Fibroblast of peridontal ligament (primary cell): ENCODE results near the gene MPIG6B.
"Not testable (repeated sequence)": the region's sequence is repeated elsewhere in the genome, so short reads cannot be mapped to it uniquely, and the experiment has no call there.

ENCODE experiments used
- DNase-seq: peaks from one replicate; pipeline ENCODE4 v3.0.0-alpha.2; 2010; ENCODE audit errors: extremely low read depth

MPIG6B gene

DNA sequence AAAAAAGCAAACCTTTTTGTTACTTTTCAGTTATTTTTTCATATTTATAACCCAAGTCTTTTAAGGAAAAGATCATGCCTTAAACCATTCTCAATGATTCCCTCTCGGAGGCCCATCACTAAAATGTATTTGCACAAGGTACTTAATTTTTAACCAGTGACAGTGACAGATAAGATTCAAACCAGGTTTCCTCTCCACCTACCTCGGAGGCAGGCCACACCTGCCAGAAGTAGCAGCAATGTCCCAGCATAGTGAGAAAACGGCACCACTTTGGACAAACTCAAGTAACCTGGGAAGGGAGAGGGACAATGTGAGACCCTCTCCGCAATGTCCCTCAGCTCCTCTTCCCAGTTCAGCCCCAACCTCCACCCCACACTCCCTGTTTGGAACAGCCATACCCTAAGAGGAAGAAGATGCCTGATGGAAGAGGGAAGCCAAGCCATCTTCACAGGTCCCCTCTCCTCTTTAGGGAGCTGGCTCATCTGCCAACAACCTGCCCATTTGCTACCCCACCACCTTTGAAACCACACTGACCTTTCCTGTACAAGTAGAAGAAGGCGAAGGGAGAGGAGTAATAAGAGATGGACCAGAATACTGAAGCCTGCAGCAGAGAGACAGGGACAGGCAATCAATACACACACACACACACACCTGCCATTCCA, 22.3 kb upstream of the MPIG6B start:
- no peak for DNase-seq

DNA sequence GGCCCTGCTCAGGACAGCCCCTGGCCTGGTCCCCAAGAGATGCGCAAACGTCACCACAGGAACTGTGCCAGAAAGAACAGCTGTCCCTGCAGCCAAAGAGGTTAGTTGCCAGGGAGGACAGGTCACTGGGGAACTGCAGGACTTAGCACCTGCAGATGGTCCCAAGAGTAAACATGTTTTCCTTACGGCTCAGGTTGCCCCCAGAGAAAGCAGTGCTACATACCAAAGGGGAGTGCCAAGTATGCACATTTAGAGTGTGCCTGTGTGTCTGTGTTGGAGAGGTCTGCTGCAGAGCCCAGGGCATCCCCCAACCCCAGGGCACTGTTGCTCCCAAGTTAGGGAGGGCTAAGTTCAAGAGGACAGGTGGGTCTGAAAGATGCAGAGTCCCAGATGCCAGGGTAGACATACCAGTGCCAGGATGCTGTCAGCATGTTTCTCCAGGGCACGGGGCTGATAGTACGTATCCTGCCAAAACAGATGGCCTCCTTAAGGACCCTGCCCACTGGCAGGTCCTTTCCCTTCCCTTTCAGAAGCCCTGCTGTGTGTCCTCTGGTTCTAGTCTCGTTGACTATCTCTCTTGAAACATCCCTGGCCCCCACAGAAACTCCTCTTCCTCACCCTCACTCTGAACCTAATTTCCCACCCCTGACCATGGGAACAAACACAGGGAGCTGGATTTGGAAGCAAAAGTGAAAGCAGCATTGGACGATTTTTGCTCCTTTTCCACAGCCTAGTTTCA, 21.3 kb upstream of the MPIG6B start:
- DNase-seq, result peak; percentile 65

DNA sequence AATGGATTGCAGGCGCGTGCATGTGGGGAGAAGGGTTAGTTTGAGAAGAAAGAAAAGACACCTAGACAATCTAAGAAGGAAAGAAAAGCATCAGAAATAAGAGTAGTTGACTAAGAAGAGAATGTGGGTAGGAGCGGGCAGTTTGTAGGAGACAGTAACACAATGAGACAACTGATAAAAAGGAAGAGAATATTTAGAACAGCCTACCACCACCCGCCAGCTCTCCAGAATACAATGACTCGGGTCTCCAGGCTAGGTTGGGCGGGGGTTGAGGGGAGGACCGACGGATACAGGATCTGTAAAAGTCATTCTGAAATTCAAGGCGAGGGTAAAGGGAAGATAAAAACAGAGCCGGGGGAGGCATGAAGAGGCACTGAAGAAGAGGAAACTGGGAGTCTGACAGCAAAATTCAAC, 20.8 kb upstream of the MPIG6B start:
- no peak for DNase-seq

DNA sequence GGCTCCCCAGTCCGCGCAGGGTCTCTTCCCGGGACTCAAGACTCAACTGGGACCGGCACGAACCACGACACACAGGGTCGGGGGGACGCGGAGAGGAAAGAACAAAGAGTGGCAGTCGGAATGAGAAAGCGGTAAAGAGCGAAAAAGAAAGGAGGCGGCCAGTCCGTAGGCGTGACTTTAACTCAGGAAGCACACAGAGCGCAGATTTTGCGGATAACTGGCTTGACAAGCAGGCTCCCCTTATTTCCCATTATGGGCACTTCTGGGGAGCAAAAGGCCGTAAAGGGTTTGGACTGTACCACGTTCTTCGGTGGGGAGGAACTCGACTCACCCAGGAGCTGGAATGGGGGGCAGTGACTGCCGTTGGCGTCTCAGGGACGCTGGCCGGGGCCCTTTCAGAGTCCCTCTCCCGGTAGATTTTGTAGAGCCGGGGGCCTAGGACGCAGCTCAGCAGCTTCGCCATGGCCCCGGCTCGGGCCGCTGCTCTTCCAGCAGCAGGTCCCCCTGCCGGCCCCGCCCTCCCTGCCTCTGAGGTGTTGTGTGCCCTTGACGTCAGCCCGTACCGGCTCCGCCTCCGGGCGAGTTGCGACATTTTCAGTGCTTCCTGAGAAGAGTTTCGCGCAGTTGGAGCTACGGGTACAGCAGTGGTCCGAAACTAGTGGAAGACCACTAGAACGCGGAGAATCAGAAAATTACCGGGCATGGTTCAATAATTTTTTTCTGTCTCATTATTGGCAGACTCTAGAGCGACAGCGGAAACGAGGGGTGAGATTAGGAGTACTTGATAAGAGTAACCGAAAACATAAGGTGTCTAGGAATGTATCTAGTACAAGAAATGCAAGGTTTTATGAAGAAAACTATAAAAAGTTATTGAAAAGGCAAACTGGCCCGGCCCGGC, 20.1 kb upstream of the MPIG6B start, which contains the start of gene ABHD16A:
Gene ABHD16A (minus strand): TSS at position 506 of the 898 bp plus-strand sequence. CDS start 43 bp downstream, at position 463.
- peak; percentile 98 for DNase-seq

DNA sequence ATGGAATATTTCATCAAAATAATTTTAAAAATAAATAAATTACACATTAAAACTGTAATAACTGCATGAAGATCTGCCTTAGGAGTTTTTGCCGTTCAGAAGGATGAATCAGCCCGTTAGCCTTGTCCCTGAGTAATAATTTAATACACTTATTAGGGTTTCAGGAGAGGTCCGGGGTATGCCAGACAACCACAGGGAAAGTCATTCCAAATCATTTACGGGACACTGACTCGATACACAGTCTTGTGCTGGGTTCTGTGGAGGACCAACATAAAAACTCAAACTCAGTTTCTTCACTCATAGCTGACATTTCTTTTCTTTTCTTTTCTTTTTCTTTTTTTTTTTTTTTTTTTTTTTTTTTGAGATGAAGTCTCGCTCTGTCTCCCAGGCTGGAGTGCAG, 17.2 kb upstream of the MPIG6B start:
- no peak for DNase-seq

DNA sequence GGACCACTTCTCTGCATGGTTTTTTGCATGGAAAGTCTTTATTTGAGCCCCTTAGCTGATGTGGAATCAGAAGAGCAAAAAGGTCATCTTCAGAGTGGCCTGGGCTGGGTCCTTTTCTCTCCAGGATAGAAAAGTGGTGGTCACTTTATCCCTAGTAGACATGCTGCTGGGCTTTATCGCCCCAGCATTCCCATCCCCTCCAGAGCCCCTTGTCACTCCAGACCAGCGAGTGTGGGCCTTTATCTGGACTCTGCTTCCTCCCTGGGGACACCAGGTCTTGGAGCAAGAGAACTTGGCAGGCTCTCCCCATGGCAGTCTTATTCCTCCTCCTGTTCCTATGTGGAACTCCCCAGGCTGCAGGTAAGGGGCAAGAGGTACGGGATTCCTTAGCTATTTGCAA, 16.6 kb upstream of the MPIG6B start, which contains the start of gene LY6G6F:
Gene LY6G6F (plus strand): TSS at position 268 of the 400 bp plus-strand sequence. CDS start 41 bp downstream, at position 309.
- no peak for DNase-seq

DNA sequence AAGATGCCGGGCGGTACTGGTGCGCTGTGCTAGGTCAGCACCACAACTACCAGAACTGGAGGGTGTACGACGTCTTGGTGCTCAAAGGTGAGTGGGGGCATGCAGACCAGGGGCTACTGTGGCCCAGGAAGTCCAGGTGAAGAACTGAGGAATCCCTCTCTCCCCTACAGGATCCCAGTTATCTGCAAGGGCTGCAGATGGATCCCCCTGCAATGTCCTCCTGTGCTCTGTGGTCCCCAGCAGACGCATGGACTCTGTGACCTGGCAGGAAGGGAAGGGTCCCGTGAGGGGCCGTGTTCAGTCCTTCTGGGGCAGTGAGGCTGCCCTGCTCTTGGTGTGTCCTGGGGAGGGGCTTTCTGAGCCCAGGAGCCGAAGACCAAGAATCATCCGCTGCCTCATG, 15.5 kb upstream of the MPIG6B start:
- DNase-seq, result no peak

DNA sequence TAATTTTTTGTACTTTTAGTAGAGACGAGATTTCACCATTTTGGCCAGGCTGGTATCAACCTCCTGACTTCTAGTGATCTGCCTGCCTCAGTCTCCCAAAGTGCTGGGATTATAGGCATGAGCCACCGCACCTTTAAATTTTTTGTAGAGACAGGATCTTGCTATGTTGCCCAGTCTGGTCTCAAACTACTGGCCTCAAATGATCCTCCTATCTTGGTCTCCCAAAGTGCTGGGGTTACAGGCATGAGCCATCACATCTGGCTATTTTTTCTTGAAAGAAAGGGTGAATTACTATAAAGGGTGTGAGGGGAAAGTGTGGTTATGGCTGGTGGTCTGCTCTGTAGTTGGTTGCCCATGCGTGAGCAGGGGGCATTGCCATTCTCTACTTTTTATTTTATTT, 14.9 kb upstream of the MPIG6B start:
- DNase-seq, result no peak

DNA sequence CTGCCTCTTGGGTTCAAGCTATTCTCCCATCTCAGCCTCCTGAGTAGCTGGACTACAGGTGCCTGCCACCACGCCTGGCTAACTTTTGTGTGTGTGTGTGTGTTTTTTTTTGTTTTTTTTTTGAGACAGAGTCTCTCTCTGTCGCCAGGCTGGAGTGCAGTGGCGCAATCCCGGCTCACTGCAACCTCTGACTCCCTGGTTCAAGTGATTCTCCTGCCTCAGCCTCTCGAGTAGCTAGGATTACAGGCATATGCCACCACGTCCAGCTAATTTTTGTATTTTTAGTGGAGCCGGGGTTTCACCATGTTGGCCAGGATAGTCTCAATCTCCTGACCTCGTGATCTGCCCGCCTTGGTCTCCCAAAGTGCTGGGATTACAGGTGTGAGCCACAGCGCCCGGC, 14.0 kb upstream of the MPIG6B start:
- DNase-seq, result not testable (repeated sequence)

DNA sequence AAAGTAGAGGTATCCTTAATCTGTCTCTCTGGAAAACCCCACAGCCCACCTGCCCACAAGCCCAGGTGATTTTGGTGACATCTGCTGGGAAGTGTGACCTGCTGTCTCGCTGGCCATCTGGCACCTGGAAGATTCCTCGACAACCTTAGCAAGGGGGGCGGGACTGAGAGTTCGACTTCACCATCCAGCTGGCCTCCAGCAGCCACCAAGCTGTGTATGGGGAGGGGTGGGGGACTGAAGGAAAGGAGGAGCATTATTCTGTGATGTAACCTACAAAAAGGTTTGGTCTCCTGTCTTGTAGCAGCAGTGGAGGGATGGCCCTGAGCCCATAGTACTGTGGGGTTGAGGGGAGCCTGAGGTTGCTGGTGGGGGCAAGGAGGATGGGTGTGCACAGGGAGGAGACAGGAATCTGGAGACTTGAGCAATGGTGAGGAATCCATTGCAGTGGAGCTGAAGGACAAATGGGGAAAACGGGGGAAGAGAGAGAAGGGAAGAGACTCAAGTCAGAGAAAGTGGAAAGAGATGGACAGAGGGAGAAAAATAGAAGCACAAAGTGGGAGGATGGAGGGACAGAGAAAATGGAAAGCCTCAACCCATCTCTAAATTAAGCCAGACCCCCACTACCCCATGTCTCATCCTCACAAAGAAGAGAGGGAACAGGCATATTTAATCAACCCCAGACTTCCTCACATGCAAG, 12.5 kb upstream of the MPIG6B start:
- no peak for DNase-seq

DNA sequence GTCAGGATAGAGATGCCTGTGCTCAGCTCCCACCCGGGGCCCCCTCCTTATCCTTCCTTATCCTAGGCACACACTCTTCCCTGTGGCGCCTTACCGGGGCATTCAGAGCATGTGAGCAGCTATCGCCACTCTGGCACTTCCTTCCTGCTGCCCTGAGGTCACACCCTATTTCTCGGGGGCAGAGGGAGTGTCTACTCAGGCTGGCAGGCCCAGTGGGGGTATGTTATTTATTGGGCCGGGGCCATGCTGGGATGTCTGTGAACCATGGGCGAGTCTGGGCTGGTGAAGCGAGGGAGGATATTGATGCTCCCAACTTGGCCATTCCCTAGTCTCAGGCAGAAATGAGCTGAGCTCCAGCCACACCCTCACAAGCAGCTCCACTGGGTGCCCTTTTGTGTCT, 11.9 kb upstream of the MPIG6B start:
- DNase-seq, result no peak

DNA sequence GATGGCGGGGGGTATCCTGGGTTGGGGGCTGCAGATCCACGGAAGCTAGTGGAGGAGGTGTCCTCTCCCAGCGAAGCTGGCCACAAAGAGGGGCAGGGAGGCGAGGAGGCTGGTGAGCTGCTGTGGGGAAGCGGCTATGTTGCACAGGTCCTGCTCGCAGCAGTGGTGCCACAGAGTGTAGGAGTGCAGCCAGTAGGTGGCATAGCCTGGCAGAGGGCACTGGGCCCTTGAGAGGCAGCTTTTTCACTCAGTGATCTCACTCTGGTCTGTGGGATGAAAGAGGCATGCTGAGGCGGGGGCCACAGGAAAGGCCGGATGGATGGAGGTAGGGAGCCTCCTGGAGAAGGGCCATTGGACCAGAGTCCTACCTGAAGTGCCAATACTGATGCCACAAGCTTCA, 10.9 kb upstream of the MPIG6B start:
- DNase-seq, result no peak

DNA sequence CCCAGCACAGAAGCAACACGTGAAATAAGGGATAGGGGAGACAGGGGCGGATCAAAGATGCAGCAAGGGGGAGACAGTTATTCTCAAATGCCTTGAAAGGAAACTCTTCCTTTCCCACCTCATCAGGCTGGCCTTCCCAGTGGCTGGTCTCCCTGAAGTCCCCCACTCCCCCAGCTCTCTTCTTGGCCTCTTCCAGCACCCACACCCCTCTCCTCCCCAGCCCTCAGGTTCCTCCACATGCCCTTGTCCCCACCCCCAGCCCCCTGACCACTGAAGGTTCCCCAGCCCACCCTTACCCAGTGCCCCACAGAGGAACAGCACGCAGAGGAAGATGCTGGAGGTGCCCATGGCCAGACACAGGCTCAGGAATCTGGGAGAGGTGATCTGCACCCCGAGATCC, 9.7 kb upstream of the MPIG6B start:
- DNase-seq, result no peak

DNA sequence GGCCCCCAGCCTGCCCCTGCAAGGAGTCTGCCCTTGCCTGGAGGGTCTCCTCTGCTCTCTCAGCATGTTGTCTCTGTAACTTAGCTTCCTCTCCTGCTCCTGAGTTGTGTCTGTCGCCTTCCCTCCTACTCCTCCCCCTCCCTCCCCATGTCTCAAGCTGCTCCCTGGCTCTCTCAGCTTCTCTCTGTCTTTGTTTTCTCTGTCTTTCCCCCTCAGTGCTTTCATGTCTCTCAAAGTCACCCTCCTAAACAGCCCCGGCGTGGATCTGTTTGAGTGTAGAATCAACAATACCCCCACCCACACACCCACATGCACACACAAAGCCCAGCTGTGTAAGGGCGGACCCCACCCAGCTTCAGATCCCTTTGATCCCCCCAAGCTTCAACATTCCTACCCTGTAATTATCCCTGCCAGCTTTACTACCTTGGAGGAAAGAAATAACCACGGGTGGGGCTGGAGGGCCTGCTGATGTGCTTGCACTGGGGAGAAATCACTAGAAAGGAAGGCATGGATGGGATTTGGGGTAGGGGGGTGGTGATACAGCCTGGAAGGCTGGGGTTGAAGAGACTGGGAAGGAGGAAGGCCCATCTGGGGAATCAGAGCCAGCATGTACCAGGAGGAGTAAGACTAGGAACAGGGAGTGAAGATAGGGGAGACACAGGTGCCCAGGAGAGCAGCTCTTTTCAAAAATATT, 9.0 kb upstream of the MPIG6B start:
- DNase-seq, result no peak

DNA sequence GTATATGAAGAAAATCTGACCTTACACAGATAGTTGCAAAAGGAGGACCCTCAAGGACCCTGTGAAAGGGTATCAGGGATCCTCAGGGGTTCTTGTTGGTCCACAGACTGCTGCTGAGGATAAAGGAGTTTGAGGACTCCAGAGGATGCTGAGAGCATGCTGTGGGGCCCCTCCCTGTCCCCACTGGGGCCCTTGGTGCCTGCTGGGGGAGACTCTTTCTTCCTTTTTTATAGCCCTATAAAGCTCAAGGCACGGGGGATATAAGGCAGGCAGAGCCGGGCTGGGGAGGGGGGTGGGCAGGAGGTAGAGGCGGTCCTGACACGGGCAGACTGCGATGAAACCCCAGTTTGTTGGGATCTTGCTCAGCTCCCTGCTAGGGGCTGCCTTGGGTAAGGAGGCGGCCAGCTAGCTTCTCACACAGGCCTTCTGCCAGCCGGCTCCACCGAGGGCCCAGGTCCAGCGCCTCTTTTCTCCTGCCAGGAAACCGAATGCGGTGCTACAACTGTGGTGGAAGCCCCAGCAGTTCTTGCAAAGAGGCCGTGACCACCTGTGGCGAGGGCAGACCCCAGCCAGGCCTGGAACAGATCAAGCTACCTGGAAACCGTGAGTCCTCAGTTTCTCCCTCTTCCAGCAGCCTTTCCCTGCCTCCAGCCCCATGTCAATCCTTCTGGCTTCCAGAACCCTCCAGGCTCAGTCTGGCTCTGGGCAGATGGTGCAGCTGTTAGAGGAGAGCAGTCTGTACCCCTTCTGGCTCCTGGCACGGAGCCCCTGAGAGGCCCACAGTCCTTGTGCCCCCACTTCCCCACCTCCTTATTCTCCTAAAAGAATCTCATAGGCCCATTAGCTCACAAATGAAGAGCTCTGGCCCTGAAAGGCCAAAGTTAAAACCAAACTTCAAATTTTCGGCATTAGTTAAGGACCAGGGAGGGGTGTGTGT, 7.9 kb upstream of the MPIG6B start, which contains the start of gene LY6G6D:
Gene LY6G6D (plus strand): TSS at position 327 of the 937 bp plus-strand sequence. CDS start 8 bp downstream, at position 335.
- DNase-seq, result no peak

DNA sequence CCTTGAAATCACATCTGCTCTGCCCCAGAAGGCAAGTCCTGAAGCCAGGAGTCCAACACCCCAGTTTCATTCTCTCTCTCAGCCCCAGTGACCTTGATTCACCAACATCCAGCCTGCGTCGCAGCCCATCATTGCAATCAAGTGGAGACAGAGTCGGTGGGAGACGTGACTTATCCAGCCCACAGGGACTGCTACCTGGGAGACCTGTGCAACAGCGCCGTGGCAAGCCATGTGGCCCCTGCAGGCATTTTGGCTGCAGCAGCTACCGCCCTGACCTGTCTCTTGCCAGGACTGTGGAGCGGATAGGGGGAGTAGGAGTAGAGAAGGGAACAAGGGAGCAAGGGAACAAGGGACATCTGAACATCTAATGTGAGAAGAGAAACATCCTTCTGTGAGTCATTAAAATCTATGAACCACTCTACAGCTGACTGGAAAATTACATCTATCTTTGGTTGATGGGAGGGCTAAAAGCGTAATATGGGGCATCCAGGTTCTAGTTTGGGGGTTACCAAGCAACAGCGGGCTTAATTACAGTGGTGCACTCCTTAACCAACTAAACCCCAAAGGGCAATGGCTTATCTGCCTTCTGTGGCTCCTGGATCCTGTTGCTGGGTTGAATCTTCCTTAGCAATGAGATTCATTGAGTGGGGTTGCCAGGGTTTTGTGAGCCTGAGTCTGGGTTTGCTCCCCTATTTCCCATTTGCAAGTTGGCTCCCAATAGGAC, 5.5 kb upstream of the MPIG6B start:
- no peak for DNase-seq

DNA sequence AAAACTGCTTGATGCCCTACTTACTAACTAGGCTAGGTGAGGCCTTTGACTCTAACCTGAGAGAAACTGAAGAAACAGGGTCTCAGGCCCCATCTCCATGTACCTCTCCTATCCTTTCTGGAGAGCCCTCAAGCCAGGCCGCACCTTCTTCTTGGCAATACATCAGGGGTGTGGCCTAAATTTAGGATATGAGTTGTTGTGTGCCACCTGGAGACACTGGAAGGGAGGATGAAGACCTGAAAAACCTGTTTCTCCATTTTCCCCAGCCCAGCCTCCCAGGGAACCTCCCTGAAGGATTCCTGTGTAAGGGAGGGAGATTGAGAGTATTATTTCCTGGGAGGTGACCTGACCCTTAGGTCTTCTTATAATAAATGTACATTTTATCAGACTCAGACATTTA, 4.9 kb upstream of the MPIG6B start:
- no peak for DNase-seq

DNA sequence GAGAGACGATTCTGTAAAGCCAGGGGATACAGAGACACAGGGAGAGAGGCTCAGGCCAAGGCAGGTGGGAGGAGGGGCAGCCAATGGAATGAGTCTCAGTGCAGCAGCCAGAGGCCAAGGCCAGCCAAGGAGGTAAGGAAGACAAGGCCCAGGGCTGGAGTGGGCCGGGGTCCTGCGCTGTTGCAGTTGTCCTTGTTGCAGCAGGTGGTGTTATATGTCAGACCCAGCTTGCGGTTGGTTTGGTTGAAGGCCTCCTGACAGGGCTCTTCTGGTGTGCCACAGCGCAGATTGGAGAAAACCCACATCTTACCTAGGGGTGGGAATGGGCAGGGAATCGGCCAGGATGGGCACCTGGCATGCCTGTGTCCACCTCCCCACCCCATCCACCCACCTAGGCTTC, 4.2 kb upstream of the MPIG6B start:
- no peak for DNase-seq

DNA sequence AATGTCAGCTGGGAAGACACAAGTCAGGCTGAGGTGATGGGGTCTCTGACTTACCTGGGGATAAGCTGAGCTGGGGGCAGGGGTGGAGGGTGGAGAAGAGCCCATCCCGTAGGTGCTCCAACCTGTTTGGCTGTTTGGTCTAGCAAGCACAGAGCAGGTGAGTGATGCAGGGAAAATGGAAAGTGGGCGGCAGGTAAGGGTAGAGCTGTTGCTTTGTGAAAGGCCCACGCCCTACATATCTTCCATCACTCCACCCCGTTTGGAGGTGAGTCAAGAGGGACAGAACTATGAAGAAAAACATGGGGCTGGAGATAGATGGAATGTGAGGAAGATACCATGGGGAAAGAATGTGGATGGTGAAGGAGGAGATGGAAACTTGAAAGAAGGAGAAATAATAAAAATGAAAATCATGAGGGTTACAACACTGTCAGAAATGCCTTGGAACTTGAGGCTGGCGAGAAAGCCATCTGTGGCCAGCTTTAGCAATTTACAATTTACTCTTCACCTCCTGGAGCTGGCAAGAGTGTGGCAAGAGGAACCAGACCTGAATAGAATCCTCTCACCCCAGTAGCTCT, 2.9 kb upstream of the MPIG6B start:
- no peak for DNase-seq
